Psoas muscle (tissue), 8 donors: ENCODE measurements around the gene NUP98. TPM values are rescaled to one million over a fixed set of nuclear protein-coding genes. Genes with fewer than 3 reads are reported as not detected.
A peak's percentile ranks its signal among the peaks of the same experiment; 100 is the strongest.

Experiments used
- ATAC-seq, 4 donors: fragments of 200-7000 bp; cut with Tn5 transposase; one replicate each; pipeline ENCODE4 v1.9.1; 2020; ENCODE audit warnings: moderate library complexity in 3 of 4, mild to moderate bottlenecking in 2 of 4
- DNase-seq, 2 donors: peaks; one replicate each; pipeline ENCODE4 v3.0.0-alpha.2; 2020
- H3K27ac ChIP-seq: fragments of 200-600 bp; one replicate; pipeline ENCODE4 v1.8.0; 2022
- H3K27me3 ChIP-seq, 3 donors: fragments of 200-600 bp in 1 of 3; one replicate each; pipeline versions ENCODE4 v1.6.1 to v1.8.0; 2013 to 2022; ENCODE audit warnings: low read length in 2 of 3, mild to moderate bottlenecking in 2 of 3, moderate library complexity in 1 of 3; ENCODE audit not compliant: insufficient read depth in 3 of 3
- H3K36me3 ChIP-seq, 2 donors: fragments of 200-600 bp in 1 of 2; one replicate each; pipeline versions ENCODE4 v1.6.1 to v1.8.0; 2013 to 2022; ENCODE audit warnings: low read depth in 1 of 2, mild to moderate bottlenecking in 1 of 2, moderate library complexity in 1 of 2; ENCODE audit not compliant: insufficient read depth in 1 of 2
- H3K4me1 ChIP-seq: fragments of 200-600 bp; one replicate; pipeline ENCODE4 v1.8.0; 2022
- H3K4me3 ChIP-seq: fragments of 200-600 bp; one replicate; pipeline ENCODE4 v1.8.0; 2022; ENCODE audit warnings: mild to moderate bottlenecking
- H3K9me3 ChIP-seq: fragments of 200-600 bp; one replicate; pipeline ENCODE4 v1.8.0; 2022
- WGBS, 3 donors: extraction: QIAGEN DNeasy Blood & Tissue Kit; methylation state at CpG; one replicate each; pipeline versions ENCODE4 v1.1.6 to v1.1.7; 2013; 5-methylcytosine and 5-hydroxymethylcytosine counted together
- intact Hi-C, 2 donors: fragments of 100-400 bp; cut with DNase I; formaldehyde crosslinking; loops; one replicate each; pipeline versions ENCODE4 v1.11.0 to v1.14.2; 2022
- polyA plus RNA-seq, 3 donors: library from polyadenylated mRNA; stranded (reverse); fragments of 200-250 nt; gene quantifications; one replicate each; pipeline ENCODE4 v1.2.3, GENCODE V29; 2013
- total RNA-seq, 4 donors: library from RNA; stranded (reverse); fragmentation: NEBNext Ultra II Directional in 2 of 4; extraction: Animal tissue kit (Norgen Biotek cat#: 25700) in 2 of 4; gene quantifications; one replicate each; pipeline versions ENCODE4 v1.2.1 to v1.2.4, GENCODE V29; 2021 to 2023
- TF ChIP-seq, protein P1 (sequence below): fragments of 200-600 bp; IDR thresholded peaks from one replicate; pipeline ENCODE4 v1.8.0; 2022; ENCODE audit warnings: antibody characterized with exemption
- donor health status: healthy with polysubstance abuse.
- donor health status: DM: no; HTN: no; CAD: no; lungs with moderate emphysema.
- donor health status: Bipolar disorder and iron deficiency.
- donor health status: healthy.
- donor health status: DM: yes; HTN: yes; CAD: no.
- donor health status: DM: no; HTN: no; CAD: no.
- donor health status: DM: no; HTN: no; CAD: no.
- donor health status: DM: yes; HTN: yes; CAD: no.

Gene NUP98
- total and polyA plus RNA-seq, 7 donors, result 25.9 to 85.1 (median 59.3) TPM

GRCh38 chr11:3837793-3838192 is 40.4 kb upstream of the NUP98 start:
- Histone ChIP-seq H3K4me1 (peaks cover 30% of the 10 kb centered on the region), H3K27ac (peak overlapping the region; percentile 41), H3K4me3 (peak overlapping the region; percentile 92), H3K27me3 (no peaks in the 10 kb centered on the region), H3K9me3 (no peaks in the 10 kb centered on the region), H3K36me3 (peaks cover 0 to 6% of the 10 kb centered on the region in 2 donors)
- peak in 1 of 2 donors; percentile 68 for DNase-seq
- TF ChIP-seq, protein P1, sequence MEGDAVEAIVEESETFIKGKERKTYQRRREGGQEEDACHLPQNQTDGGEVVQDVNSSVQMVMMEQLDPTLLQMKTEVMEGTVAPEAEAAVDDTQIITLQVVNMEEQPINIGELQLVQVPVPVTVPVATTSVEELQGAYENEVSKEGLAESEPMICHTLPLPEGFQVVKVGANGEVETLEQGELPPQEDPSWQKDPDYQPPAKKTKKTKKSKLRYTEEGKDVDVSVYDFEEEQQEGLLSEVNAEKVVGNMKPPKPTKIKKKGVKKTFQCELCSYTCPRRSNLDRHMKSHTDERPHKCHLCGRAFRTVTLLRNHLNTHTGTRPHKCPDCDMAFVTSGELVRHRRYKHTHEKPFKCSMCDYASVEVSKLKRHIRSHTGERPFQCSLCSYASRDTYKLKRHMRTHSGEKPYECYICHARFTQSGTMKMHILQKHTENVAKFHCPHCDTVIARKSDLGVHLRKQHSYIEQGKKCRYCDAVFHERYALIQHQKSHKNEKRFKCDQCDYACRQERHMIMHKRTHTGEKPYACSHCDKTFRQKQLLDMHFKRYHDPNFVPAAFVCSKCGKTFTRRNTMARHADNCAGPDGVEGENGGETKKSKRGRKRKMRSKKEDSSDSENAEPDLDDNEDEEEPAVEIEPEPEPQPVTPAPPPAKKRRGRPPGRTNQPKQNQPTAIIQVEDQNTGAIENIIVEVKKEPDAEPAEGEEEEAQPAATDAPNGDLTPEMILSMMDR, result no peak
- WGBS, 3 donors, result 59 to 93% (median 88%) methylated on average over 1 of the region's 1 CpG
- no peak for ATAC-seq
- intact Hi-C loops, result loop anchor here in 1 of 2 donors (2.0 kb wide), 1 partner anchor 27 kb away; no protein-coding TSS in a partner anchor

- H3K4me1 ChIP-seq, result peaks cover 36% of the 10 kb centered on the region
- H3K27ac ChIP-seq, result no peak overlapping the region
- DNase-seq (peak in 1 of 2 donors; percentile 46), ATAC-seq (no peak)
- H3K9me3 ChIP-seq, result no peaks in the 10 kb centered on the region
- TF ChIP-seq, protein P1, result no peak
- peak overlapping the region; percentile 2 for H3K4me3 ChIP-seq
- no peaks in the 10 kb centered on the region for H3K27me3 ChIP-seq
- 70 to 87% (median 82%) methylated on average over 5 of the region's 5 CpGs for WGBS, 3 donors
- intact Hi-C loops, result no loop called here
- peaks cover 0 to 6% of the 10 kb centered on the region in 2 donors for H3K36me3 ChIP-seq
Observed at GRCh38 chr11:3836903-3837302, 39.5 kb upstream of the NUP98 start.

DNA sequence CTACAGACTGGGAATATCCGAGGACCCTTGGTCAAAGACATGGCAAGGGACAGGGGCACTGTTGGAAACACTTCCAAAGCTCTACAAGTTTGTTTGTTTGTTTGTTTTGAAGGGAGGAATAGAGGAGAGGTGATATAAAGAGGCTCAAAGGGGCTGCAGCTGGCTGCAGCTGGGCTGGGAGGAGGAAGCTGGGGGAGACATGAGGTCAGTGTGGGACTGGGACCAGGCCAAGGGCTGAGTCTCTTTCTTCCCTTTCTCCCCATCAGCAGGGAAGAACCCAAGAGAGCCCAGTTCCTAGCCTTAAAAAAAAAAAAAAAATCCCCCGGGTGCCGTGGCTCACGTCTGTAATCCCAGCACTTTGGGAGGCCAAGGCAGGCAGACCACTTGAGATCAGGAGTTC is 38.4 kb upstream of the NUP98 start:
- peaks cover 36% of the 10 kb centered on the region for H3K4me1 ChIP-seq
- H3K36me3 ChIP-seq, result peaks cover 0 to 6% of the 10 kb centered on the region in 2 donors
- DNase-seq, result no peak
- H3K4me3 ChIP-seq, result no peak overlapping the region
- no peak overlapping the region for H3K27ac ChIP-seq
- TF ChIP-seq, protein P1, result no peak
- WGBS, 3 donors, result 56 to 70% (median 58%) methylated on average over 4 of the region's 4 CpGs
- ATAC-seq, result no peak
- no peaks in the 10 kb centered on the region for H3K9me3 ChIP-seq
- no peaks in the 10 kb centered on the region for H3K27me3 ChIP-seq
- intact Hi-C loops, result no loop called here

DNA sequence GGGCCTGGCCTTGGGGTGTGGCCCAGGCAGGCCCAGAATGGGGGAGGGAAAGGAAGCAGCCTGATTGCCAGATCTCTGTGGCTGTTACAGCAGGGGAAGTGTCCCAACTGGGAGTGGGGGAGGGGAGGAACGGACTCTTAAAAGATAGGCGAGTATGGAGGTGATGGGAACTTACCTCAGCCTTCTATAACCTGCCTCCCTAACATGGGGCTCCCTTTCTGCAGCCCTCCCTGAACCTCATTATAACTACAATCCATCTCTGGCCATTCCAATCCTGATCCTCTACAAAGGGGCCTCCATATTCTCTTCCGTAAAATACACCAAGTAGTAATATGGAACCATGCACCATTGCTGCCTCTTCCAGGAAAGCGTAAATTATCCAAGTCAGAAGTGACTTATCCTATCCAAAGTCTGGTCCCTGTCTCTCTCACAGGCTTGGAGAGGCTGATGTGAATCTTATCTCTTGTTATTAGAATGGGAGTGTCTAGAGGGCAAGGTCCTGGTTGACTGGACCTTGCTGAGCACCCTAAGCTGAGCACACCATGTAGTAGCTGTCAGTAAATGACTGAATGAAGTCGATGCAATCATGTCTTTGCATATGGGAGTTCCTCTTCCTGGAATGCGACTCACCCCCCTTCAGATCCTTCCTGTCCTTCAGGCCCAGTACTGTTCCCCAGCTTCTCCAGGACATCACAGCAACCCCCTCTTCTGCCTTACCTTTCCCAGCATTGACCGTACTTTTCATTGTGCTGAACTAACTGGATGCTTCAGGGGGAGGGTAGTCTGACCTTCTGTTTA is 37.5 kb upstream of the NUP98 start:
- no peak overlapping the region for H3K27ac ChIP-seq
- TF ChIP-seq, protein P1, result no peak
- peak overlapping the region; percentile 22 for H3K4me3 ChIP-seq
- intact Hi-C loops, result no loop called here
- no peaks in the 10 kb centered on the region for H3K27me3 ChIP-seq
- peaks cover 33% of the 10 kb centered on the region for H3K4me1 ChIP-seq
- peaks cover 4 to 13% of the 10 kb centered on the region in 2 donors for H3K36me3 ChIP-seq
- WGBS, 3 donors, result 82 to 83% (median 82%) methylated on average over 7 of the region's 7 CpGs
- no peaks in the 10 kb centered on the region for H3K9me3 ChIP-seq
- DNase-seq, result peak; percentile 37 to 74
- peak in 2 of 4 donors; percentile 25 for ATAC-seq

GRCh38 chr11:3834349-3834663 is 37.0 kb upstream of the NUP98 start:
- intact Hi-C loops, result no loop called here
- DNase-seq, result no peak

More at GRCh38 chr11:3834349-3834663, 37.0 kb upstream of the NUP98 start:
- no peak for ATAC-seq
- Histone ChIP-seq H3K36me3 (peaks cover 4 to 18% of the 10 kb centered on the region in 2 donors), H3K9me3 (no peaks in the 10 kb centered on the region), H3K4me1 (peaks cover 29% of the 10 kb centered on the region), H3K27ac (no peak overlapping the region), H3K4me3 (peak overlapping the region; percentile 22), H3K27me3 (no peaks in the 10 kb centered on the region)
- 73 to 82% (median 80%) methylated on average over 4 of the region's 4 CpGs for WGBS, 3 donors
- TF ChIP-seq, protein P1, result no peak
